ENCODE results near the gene TMCC3. TPM values are rescaled to one million over a fixed set of nuclear protein-coding genes. Genes with fewer than 3 reads are reported as not detected.

The TMCC3 gene
- total RNA-seq, 1 donor from 2014 or later: 11.5 TPM

GRCh38 chr12:94622475-94622874 is 27.9 kb downstream of the TMCC3 start:
- DNase-seq (ENCODE audit: low spot score in 2 of 2, unreplicated experiment in 2 of 2): no peak
- H3K36me3 Mint-ChIP-seq: no peaks in the 10 kb centered on the region
- no peak for TF ChIP-seq CTCF (IDR thresholded peaks at IDR 0.05; ENCODE audit: unreplicated experiment)
- peak overlapping the region; percentile 96 for H3K27ac Mint-ChIP-seq
- H3K9me3 Mint-ChIP-seq: peaks cover 5% of the 10 kb centered on the region
- peak overlapping the region; percentile 34 for H3K4me3 Mint-ChIP-seq
- H3K27me3 Mint-ChIP-seq (ENCODE audit: low read depth): no peaks in the 10 kb centered on the region
- peaks cover 32% of the 10 kb centered on the region for H3K4me1 Mint-ChIP-seq

- H3K4me3 Mint-ChIP-seq: peak overlapping the region; percentile 34
- no peak for DNase-seq (ENCODE audit: low spot score in 2 of 2, unreplicated experiment in 2 of 2)
- no peaks in the 10 kb centered on the region for H3K36me3 Mint-ChIP-seq
- H3K27me3 Mint-ChIP-seq (ENCODE audit: low read depth): no peaks in the 10 kb centered on the region
- peaks cover 5% of the 10 kb centered on the region for H3K9me3 Mint-ChIP-seq
- peak overlapping the region; percentile 96 for H3K27ac Mint-ChIP-seq
- no peak for TF ChIP-seq CTCF (IDR thresholded peaks at IDR 0.05; ENCODE audit: unreplicated experiment)
- H3K4me1 Mint-ChIP-seq: peaks cover 32% of the 10 kb centered on the region
Measured at GRCh38 chr12:94621662-94622359, 28.5 kb downstream of the TMCC3 start.

- no peaks in the 10 kb centered on the region for H3K36me3 Mint-ChIP-seq
- no peak overlapping the region for H3K4me3 Mint-ChIP-seq
- H3K27me3 Mint-ChIP-seq (ENCODE audit: low read depth): no peaks in the 10 kb centered on the region
- H3K4me1 Mint-ChIP-seq: peaks cover 32% of the 10 kb centered on the region
- no peak for DNase-seq (ENCODE audit: low spot score in 2 of 2, unreplicated experiment in 2 of 2)
- TF ChIP-seq CTCF (IDR thresholded peaks at IDR 0.05; ENCODE audit: unreplicated experiment): no peak
- peaks cover 2% of the 10 kb centered on the region for H3K9me3 Mint-ChIP-seq
- H3K27ac Mint-ChIP-seq: no peak overlapping the region
Measured at GRCh38 chr12:94620621-94621020, 29.7 kb downstream of the TMCC3 start.

- H3K27me3 Mint-ChIP-seq (ENCODE audit: low read depth): no peaks in the 10 kb centered on the region
- H3K4me1 Mint-ChIP-seq: peaks cover 32% of the 10 kb centered on the region
- H3K4me3 Mint-ChIP-seq: no peak overlapping the region
- no peak for TF ChIP-seq CTCF (IDR thresholded peaks at IDR 0.05; ENCODE audit: unreplicated experiment)
- DNase-seq (ENCODE audit: low spot score in 2 of 2, unreplicated experiment in 2 of 2): no peak
- H3K27ac Mint-ChIP-seq: peak overlapping the region; percentile 18
- H3K9me3 Mint-ChIP-seq: no peaks in the 10 kb centered on the region
- H3K36me3 Mint-ChIP-seq: no peaks in the 10 kb centered on the region
Measured at GRCh38 chr12:94618995-94619695, 31.2 kb downstream of the TMCC3 start.

- Mint-ChIP-seq H3K27ac (no peak overlapping the region), H3K4me3 (no peak overlapping the region), H3K27me3 (ENCODE audit: low read depth) (no peaks in the 10 kb centered on the region), H3K4me1 (peaks cover 16% of the 10 kb centered on the region), H3K36me3 (no peaks in the 10 kb centered on the region), H3K9me3 (no peaks in the 10 kb centered on the region)
- DNase-seq (ENCODE audit: low spot score in 2 of 2, unreplicated experiment in 2 of 2): no peak
- TF ChIP-seq CTCF (IDR thresholded peaks at IDR 0.05; ENCODE audit: unreplicated experiment): no peak
Measured at GRCh38 chr12:94617101-94617500, 33.3 kb downstream of the TMCC3 start.

Data from mesothelial cell of epicardium (in vitro differentiated cells).